ENCODE data around the gene ABHD10.
"Not testable (repeated sequence)": the region's sequence is repeated elsewhere in the genome, so short reads cannot be mapped to it uniquely, and the experiment has no call there.

The ABHD10 gene

DNA sequence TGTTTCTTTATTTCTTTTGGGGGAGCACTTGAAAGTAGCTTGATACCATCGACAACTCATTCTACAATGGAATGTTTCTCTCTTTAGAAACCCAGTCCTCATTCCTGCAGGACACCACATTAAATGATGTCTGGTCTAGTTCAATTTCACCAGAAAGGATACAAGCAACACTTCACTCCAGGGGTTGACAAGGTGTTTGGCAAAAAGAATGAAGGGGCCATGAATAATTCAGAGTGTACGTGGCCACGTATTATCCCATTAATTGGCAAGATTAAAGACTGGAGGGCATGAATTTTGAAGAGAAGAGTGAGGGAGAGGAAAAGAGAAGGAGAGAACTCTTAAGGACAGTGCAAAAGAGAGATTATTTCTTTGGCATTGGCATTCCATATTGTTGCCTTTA, 56.4 kb downstream of the ABHD10 start:
- DNase-seq: no peak

DNA sequence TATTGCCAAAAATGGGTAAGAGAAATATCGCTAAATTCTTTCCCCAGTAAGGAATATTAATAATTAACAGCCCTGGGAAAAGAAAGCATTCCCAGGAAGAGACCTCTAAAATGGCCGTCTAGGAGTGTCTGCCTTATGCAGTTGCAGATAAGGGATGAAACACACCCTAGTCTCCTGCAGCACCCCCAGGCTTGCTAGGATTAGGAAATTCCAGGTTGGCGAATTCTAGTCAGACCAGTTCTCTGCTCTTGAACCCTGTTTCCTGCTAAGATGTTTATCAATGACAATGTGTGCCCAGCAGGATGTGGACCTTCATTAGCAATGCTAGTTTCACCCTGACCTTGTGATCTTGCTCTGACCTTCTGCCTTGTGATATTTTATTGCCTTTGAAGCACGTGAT, 58.4 kb downstream of the ABHD10 start:
- DNase-seq: not testable (repeated sequence)

DNA sequence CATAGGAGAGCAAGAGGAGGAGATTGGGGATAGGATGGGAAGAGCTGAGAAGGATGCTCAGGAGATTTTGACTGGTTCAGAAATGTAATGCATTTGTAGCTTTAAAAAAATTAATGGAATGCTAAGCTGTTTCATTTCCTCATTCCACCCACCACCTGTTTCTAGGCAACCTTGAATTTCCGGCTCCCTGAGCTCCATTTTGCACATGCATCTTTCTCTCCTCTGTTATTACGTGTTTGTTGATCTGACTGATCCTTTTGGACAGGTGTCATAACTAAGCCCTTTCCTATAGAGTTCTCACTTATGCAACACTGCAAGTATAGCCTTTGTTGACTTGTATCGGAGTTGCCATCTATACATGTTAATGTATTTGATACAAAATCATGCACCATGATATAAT, 60.0 kb downstream of the ABHD10 start:
- no peak for DNase-seq

DNA sequence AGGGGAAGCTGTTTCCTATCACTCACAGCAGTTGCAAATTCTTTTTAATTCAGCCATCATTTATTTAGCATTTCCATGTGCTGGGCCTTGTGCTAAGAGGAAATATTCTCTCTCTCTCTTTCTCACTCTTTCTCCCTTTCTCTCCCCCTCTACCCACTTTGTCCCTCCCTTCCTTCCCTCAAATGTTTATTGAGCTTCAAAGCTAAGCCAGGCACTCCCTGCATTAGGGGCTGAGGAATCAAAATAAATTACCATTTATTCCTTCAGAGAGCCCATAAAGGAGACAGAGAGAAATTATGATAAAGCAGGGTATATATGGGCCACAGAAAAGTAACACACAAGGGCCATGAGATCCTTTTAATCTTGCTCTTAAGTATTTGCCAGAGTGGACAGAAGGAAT, 62.5 kb downstream of the ABHD10 start:
- no peak for DNase-seq

DNA sequence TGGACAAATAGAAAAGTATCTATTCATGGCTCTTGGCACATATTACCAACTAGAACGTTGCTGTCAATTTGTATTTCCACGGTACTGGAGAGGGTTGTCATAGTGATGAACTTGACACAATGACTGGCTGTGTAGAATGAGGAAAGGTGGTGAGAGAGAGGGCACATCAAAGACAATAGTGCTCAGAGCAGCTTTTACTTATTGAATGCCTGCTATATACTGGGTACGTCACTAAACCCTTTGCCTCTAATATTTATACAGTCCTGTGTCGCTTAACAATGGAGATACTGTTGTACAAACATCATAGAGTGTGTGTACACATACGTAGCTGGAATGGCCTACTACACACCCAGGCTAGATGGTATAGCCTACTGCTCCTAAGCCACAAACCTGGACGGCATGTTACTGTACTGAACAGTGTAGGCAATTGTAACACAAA, 64.0 kb downstream of the ABHD10 start:
- no peak for DNase-seq

All from suppressor macrophage treated with lipopolysaccharide for 4 hours (primary cell).